Endodermal cell (in vitro differentiated cells): Measurements from ENCODE around the gene NGRN. TPM values are rescaled to one million over a fixed set of nuclear protein-coding genes. Genes with fewer than 3 reads are reported as not detected.
A peak's percentile ranks its signal among the peaks of the same experiment; 100 is the strongest.

Source experiments
- DNase-seq: peaks from one replicate; pipeline ENCODE4 v3.0.0-alpha.2; 2017
- H3K27ac ChIP-seq: 2 replicates; pipeline ENCODE4 v1.5.1; 2013; ENCODE audit warnings: mild to moderate bottlenecking, low read depth, low read length, moderate library complexity
- H3K27me3 ChIP-seq: 2 replicates; pipeline ENCODE4 v1.6.1; 2013; ENCODE audit warnings: mild to moderate bottlenecking, low read length, moderate library complexity; ENCODE audit not compliant: insufficient read depth, control insufficient read depth, poor library complexity, severe bottlenecking
- H3K36me3 ChIP-seq: 2 replicates; pipeline ENCODE4 v1.7.0; 2013; ENCODE audit warnings: mild to moderate bottlenecking, low read length, moderate library complexity; ENCODE audit not compliant: control insufficient read depth, insufficient read depth
- H3K4me1 ChIP-seq: one replicate; pipeline ENCODE4 v1.7.0; 2013; ENCODE audit warnings: low read length; ENCODE audit not compliant: control insufficient read depth, insufficient read depth
- H3K4me3 ChIP-seq: 2 replicates; pipeline ENCODE4 v1.5.1; 2013; ENCODE audit warnings: mild to moderate bottlenecking, low read length, moderate library complexity
- H3K9ac ChIP-seq: 2 replicates; pipeline ENCODE4 v1.6.1; 2013; ENCODE audit warnings: mild to moderate bottlenecking, low read length, moderate library complexity; ENCODE audit not compliant: poor library complexity, severe bottlenecking; ENCODE audit errors: extremely low read depth
- H3K9me3 ChIP-seq: 2 replicates; pipeline ENCODE4 v1.6.1; 2013; ENCODE audit warnings: mild to moderate bottlenecking, low read length, moderate library complexity; ENCODE audit not compliant: control insufficient read depth
- H3K27ac Mint-ChIP-seq: 2 replicates; pipeline ENCODE4 v1.8.0; 2020; ENCODE audit warnings: mixed read lengths
- H3K27me3 Mint-ChIP-seq: 2 replicates; pipeline ENCODE4 v1.8.0; 2021; ENCODE audit warnings: mild to moderate bottlenecking, mixed read lengths; ENCODE audit not compliant: insufficient read depth
- H3K36me3 Mint-ChIP-seq: 2 replicates; pipeline ENCODE4 v1.8.0; 2020; ENCODE audit warnings: low read depth, mixed read lengths
- H3K4me1 Mint-ChIP-seq: 2 replicates; pipeline ENCODE4 v1.8.0; 2020; ENCODE audit warnings: mixed read lengths
- H3K4me3 Mint-ChIP-seq: 2 replicates; pipeline ENCODE4 v1.8.0; 2020; ENCODE audit warnings: mild to moderate bottlenecking, moderate library complexity, mixed read lengths
- H3K9me3 Mint-ChIP-seq: 2 replicates; pipeline ENCODE4 v1.8.0; 2020; ENCODE audit warnings: mild to moderate bottlenecking, mixed read lengths
- CTCF ChIP-seq: fragments of 200-600 bp; sonication (generic); conservative IDR thresholded peaks from 2 replicates; pipeline ENCODE4 v1.5.0; 2021; ENCODE audit warnings: antibody characterized with exemption, mild to moderate bottlenecking
- WGBS, 2 experiments: methylation state at CpG; one replicate each; pipeline versions ENCODE4 v1.1.5 to v1.1.7; 2013; ENCODE audit warnings: missing lambda C conversion rate in 2 of 2, mixed read lengths in 1 of 2; ENCODE audit not compliant: insufficient coverage in 1 of 2, insufficient read length in 1 of 2; 5-methylcytosine and 5-hydroxymethylcytosine counted together
- total RNA-seq, 2 donors: library from RNA; stranded (reverse); fragmentation: NEBNext Ultra II Directional in 1 of 2; extraction: Animal tissue kit (Norgen Biotek cat#: 25700) in 1 of 2; gene quantifications; 2 replicates in 1 of 2; 3 replicates in 1 of 2; pipeline ENCODE4 v1.2.1, GENCODE V29; 2021

Gene NGRN
- total RNA-seq, 2 donors from 2014 or later: 89.3 to 103 TPM

GRCh38 chr15:90232196-90232595 lies 33.3 kb upstream of the NGRN start:
- H3K27ac Mint-ChIP-seq: no peak overlapping the region
- peak overlapping the region; percentile 68 for H3K4me3 Mint-ChIP-seq
- Histone ChIP-seq H3K36me3 (peaks cover 4% of the 10 kb centered on the region), H3K4me3 (peak overlapping the region; percentile 82), H3K9ac (no peak overlapping the region), H3K4me1 (no peaks in the 10 kb centered on the region), H3K9me3 (no peaks in the 10 kb centered on the region), H3K27ac (no peak overlapping the region), H3K27me3 (no peaks in the 10 kb centered on the region)
- TF ChIP-seq CTCF: no peak
- 94% methylated on average over 13 of the region's 13 CpGs for WGBS, 2 experiments
- H3K9me3 Mint-ChIP-seq: no peaks in the 10 kb centered on the region
- no peaks in the 10 kb centered on the region for H3K27me3 Mint-ChIP-seq
- peaks cover 10% of the 10 kb centered on the region for H3K4me1 Mint-ChIP-seq
- H3K36me3 Mint-ChIP-seq: peaks cover 7% of the 10 kb centered on the region
- no peak for DNase-seq

GRCh38 chr15:90232941-90233386 lies 32.5 kb upstream of the NGRN start:
- 20 to 21% methylated on average over 4 to 9 of the region's 9 CpGs for WGBS, 2 experiments
- Histone ChIP-seq H3K4me3 (peak overlapping the region; percentile 82), H3K4me1 (no peaks in the 10 kb centered on the region), H3K36me3 (no peaks in the 10 kb centered on the region), H3K27ac (no peak overlapping the region), H3K27me3 (no peaks in the 10 kb centered on the region), H3K9me3 (no peaks in the 10 kb centered on the region), H3K9ac (peak overlapping the region; percentile 67)
- Mint-ChIP-seq H3K9me3 (no peaks in the 10 kb centered on the region), H3K27me3 (no peaks in the 10 kb centered on the region), H3K27ac (peak overlapping the region; percentile 82), H3K4me3 (peak overlapping the region; percentile 68), H3K36me3 (peaks cover 7% of the 10 kb centered on the region), H3K4me1 (peaks cover 10% of the 10 kb centered on the region)
- DNase-seq: no peak
- peak; percentile 77 for TF ChIP-seq CTCF

- H3K27ac ChIP-seq: no peak within 1 kb of the TSS
- H3K9me3 ChIP-seq: no peaks in the 10 kb centered on the region
- DNase-seq: peak; percentile 98
- H3K4me1 ChIP-seq: no peaks in the 10 kb centered on the region
- peak; percentile 6 for TF ChIP-seq CTCF
- peak within 1 kb of the TSS; percentile 67 for H3K9ac ChIP-seq
- no peaks in the 10 kb centered on the region for H3K27me3 Mint-ChIP-seq
- H3K4me1 Mint-ChIP-seq: peaks cover 10% of the 10 kb centered on the region
- H3K36me3 Mint-ChIP-seq: peaks cover 12% of the 10 kb centered on the region
- peak within 1 kb of the TSS; percentile 68 for H3K4me3 Mint-ChIP-seq
- H3K4me3 ChIP-seq: peak within 1 kb of the TSS; percentile 82
- H3K9me3 Mint-ChIP-seq: no peaks in the 10 kb centered on the region
- WGBS, 2 experiments: 0% methylated on average over 16 to 63 of the region's 63 CpGs
- no peaks in the 10 kb centered on the region for H3K36me3 ChIP-seq
- H3K27me3 ChIP-seq: no peaks in the 10 kb centered on the region
- H3K27ac Mint-ChIP-seq: peak within 1 kb of the TSS; percentile 82
These were observed 31.9 kb upstream of the NGRN start, which contains the start of gene CIB1 for GRCh38 chr15:90233387-90234095. Gene CIB1, minus strand, starts transcription at chr15:90233941. Its CDS starts 56 bp downstream, at chr15:90233885.
